ENCODE data around the gene C1orf21.

The C1orf21 gene

DNA sequence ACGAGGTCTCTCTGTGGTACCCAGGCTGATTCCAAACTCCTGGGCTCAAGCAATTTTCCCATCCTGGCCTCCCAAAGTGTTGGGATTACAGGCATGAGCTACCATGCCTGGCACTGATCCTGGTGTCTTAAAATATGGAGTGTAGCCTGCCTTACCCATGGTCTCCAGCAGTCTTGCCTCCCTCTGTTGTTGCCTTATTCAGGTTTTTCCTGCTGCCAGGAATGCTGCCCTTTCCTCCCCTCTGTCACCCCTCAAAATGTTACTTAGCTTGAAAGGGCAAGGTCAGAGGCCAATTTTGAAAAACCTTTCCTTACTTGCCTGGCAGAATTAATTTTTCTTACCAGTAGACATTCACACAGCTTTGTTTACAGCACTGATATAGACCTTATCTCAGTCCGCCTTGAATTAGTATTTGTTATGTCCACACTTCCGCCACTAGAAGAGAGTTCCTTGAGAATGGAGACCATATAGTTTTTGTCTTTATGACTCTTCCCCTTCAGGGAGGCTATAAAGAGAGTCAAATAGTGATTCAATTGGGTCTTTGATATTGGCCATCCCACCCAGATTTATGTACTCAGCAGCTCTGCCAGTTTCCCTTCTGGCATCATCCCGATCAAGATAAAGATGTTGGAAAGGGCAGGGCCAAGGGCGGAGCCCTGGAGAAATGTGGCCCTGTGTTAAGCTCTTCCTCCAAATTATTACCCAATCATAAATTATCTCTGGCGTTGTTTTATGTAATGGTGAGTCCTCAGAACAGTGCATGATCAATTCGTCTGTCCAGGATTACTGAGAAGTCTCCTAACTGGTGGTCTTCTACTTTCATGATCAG, 38.8 kb downstream of the C1orf21 start:
- TF ChIP-seq, protein P1, sequence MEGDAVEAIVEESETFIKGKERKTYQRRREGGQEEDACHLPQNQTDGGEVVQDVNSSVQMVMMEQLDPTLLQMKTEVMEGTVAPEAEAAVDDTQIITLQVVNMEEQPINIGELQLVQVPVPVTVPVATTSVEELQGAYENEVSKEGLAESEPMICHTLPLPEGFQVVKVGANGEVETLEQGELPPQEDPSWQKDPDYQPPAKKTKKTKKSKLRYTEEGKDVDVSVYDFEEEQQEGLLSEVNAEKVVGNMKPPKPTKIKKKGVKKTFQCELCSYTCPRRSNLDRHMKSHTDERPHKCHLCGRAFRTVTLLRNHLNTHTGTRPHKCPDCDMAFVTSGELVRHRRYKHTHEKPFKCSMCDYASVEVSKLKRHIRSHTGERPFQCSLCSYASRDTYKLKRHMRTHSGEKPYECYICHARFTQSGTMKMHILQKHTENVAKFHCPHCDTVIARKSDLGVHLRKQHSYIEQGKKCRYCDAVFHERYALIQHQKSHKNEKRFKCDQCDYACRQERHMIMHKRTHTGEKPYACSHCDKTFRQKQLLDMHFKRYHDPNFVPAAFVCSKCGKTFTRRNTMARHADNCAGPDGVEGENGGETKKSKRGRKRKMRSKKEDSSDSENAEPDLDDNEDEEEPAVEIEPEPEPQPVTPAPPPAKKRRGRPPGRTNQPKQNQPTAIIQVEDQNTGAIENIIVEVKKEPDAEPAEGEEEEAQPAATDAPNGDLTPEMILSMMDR (IDR thresholded peaks at IDR 0.05; ENCODE audit: control insufficient read depth, extremely low read depth, insufficient read depth): no peak
- peak; percentile 98 for DNase-seq (ENCODE audit: low read depth)
- no peak overlapping the region for H3K4me3 ChIP-seq (ENCODE audit: low read depth, low read length)

DNA sequence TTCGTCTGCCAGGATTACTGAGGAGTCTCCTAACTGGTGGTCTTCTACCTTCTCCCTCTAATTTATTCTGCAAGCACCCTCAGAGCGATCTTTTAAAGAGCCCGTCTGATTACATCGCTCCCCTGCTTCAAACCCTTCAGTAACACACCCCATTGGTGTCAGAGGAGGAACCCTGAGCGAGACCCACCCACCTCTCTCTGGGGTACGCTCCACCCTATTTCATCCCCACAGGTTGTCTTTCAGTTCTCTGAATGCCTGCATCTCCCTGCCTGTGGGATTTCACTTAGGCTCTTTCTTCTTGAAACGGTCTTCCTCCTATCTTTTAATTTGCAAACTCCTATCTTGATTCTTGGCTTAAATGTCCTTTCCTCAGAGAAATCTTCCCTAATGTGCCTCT, 39.4 kb downstream of the C1orf21 start:
- TF ChIP-seq, protein P1 (IDR thresholded peaks at IDR 0.05; ENCODE audit: control insufficient read depth, extremely low read depth, insufficient read depth): no peak
- DNase-seq (ENCODE audit: low read depth): no peak
- H3K4me3 ChIP-seq (ENCODE audit: low read depth, low read length): no peak overlapping the region

DNA sequence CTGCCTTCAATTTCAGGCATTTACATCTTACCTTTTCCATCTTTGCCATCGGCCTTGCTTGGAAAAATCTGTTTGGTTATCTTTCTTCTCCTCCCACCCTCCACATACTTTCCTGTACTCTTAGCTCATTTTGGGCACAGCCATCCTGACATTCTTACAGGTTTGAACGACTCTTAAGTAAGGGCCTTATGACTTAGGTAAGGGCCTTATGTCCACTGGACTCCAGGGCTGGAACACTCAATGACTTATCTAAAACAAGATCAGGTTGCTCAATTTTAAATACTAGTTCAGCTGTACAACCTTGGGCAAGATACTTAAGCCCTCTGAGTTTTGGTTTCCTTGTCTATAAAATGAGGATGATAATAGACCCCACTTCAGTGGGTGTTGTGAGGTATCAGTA, 40.9 kb downstream of the C1orf21 start:
- TF ChIP-seq, protein P1 (IDR thresholded peaks at IDR 0.05; ENCODE audit: control insufficient read depth, extremely low read depth, insufficient read depth): no peak
- no peak for DNase-seq (ENCODE audit: low read depth)
- H3K4me3 ChIP-seq (ENCODE audit: low read depth, low read length): no peak overlapping the region

DNA sequence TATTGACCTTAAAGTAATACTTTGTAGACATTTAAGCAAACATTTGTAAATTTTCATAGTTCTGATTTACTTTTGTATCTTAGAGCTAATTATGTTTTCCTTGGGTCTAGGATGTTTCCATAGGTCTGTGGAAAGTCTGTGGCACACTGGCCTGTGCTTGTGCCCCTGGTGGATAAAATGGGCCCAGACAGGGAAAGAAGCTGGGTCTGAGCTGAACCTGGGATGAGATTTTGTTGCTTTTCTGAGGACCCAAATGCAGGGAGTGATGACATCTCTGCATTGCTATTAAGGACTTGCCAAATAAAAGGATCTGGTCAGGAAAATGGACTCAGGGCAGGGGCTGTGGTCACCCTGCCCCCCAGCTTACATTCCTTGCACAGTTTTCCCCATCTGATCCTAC, 41.8 kb downstream of the C1orf21 start:
- H3K4me3 ChIP-seq (ENCODE audit: low read depth, low read length): no peak overlapping the region
- no peak for DNase-seq (ENCODE audit: low read depth)
- TF ChIP-seq, protein P1 (IDR thresholded peaks at IDR 0.05; ENCODE audit: control insufficient read depth, extremely low read depth, insufficient read depth): no peak

DNA sequence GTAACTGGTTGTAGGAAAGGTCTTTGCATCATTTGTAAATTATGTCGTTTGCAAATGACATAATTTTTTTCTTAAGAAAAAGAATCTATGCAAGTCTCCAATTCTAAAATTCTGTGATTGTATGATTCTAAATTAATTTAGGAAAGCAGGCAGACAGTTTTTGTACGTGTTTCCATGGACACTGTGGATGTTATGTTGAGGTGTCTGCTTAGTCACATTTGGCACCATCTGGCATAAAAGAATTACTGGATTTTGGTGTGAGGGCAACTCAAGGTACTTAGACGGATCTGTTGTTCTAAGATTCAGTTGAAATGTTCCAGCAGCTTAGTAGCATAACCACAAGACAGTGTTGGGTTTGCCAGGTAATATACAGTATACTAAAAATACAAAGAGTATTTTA, 42.5 kb downstream of the C1orf21 start:
- no peak for DNase-seq (ENCODE audit: low read depth)
- TF ChIP-seq, protein P1 (IDR thresholded peaks at IDR 0.05; ENCODE audit: control insufficient read depth, extremely low read depth, insufficient read depth): no peak
- no peak overlapping the region for H3K4me3 ChIP-seq (ENCODE audit: low read depth, low read length)

DNA sequence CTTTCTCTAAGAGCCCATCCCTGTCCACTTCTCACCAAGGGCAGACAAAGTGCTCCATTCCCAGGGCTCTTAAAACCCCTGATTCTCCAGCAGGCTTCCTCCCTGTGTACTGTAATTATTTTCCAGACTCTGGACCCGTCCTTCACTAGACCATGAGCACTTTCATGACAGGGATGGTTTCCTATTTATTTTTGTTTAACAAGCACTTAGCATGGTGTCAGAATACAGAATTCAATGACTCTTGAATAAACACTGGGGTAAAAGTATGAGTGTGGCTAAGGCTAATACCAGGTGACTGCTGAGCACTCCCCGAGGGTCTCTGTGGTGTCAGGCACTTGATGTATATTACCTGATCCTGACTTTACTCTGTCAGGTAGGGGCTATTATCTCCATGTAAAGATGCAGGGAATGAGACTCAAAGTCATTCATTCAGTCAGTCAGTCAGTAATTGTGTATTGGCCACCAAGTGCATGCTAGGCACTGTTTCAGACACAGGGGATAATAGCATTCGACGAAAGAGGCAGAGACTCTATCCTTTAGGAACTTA, 47.2 kb downstream of the C1orf21 start:
- H3K4me3 ChIP-seq (ENCODE audit: low read depth, low read length): no peak overlapping the region
- DNase-seq (ENCODE audit: low read depth): no peak
- TF ChIP-seq, protein P1 (IDR thresholded peaks at IDR 0.05; ENCODE audit: control insufficient read depth, extremely low read depth, insufficient read depth): no peak

Measured in LNCaP clone FGC (cell line).